GM11168 (cell line): ENCODE results near the gene SNRPN.
"Not testable (repeated sequence)": the region's sequence is repeated elsewhere in the genome, so short reads cannot be mapped to it uniquely, and the experiment has no call there.

Experiments used
- in situ Hi-C: fragments of 300-500 bp; cut with MboI; formaldehyde crosslinking; loops from one replicate; pipeline ENCODE4 v1.12.0; 2022; ENCODE audit warnings: low sequenced_read_pairs; ENCODE audit not compliant: unreplicated experiment

Gene SNRPN

GRCh38 chr15:24954783-24955530, at the start of gene SNRPN, which contains the start of gene SNURF:
TSS of gene SNRPN (plus strand) at chr15:24954987. CDS start at chr15:24974454, 19,467 bp downstream.
TSS of gene SNURF (plus strand) at chr15:24954987. CDS start at chr15:24955049, 62 bp downstream.
- in situ Hi-C loops: no loop called here

- in situ Hi-C loops: no loop called here
These were observed 38.3 kb upstream of the SNRPN start for GRCh38 chr15:24916305-24917009.

- in situ Hi-C loops: no loop called here
These were observed 37.4 kb upstream of the SNRPN start for GRCh38 chr15:24917431-24917830.

GRCh38 chr15:24919446-24919845, 35.3 kb upstream of the SNRPN start:
- in situ Hi-C loops: no loop called here

GRCh38 chr15:24922781-24923180, 32.0 kb upstream of the SNRPN start:
- in situ Hi-C loops: not testable (repeated sequence)

- in situ Hi-C loops: no loop called here
These were observed 30.6 kb upstream of the SNRPN start for GRCh38 chr15:24924153-24924552.

- in situ Hi-C loops: no loop called here
These were observed 30.2 kb upstream of the SNRPN start for GRCh38 chr15:24924621-24925020.

GRCh38 chr15:24931874-24932732, 22.7 kb upstream of the SNRPN start:
- in situ Hi-C loops: not testable (repeated sequence)

GRCh38 chr15:24933716-24934115, 21.1 kb upstream of the SNRPN start:
- in situ Hi-C loops: no loop called here

GRCh38 chr15:24938224-24938623, 16.6 kb upstream of the SNRPN start:
- in situ Hi-C loops: not testable (repeated sequence)

- in situ Hi-C loops: no loop called here
These were observed 14.6 kb upstream of the SNRPN start for GRCh38 chr15:24940236-24940635.

GRCh38 chr15:24943361-24943760, 11.4 kb upstream of the SNRPN start:
- in situ Hi-C loops: no loop called here

- in situ Hi-C loops: no loop called here
These were observed 9.8 kb upstream of the SNRPN start for GRCh38 chr15:24944954-24945353.

- in situ Hi-C loops: no loop called here
These were observed 9.1 kb upstream of the SNRPN start for GRCh38 chr15:24945711-24946110.

- in situ Hi-C loops: no loop called here
These were observed 6.3 kb upstream of the SNRPN start for GRCh38 chr15:24948495-24948894.

- in situ Hi-C loops: no loop called here
These were observed 739 bp downstream of the SNRPN start for GRCh38 chr15:24955531-24955921.

- in situ Hi-C loops: no loop called here
These were observed 1.5 kb downstream of the SNRPN start for GRCh38 chr15:24956111-24956838.

- in situ Hi-C loops: no loop called here
These were observed 2.9 kb downstream of the SNRPN start for GRCh38 chr15:24957691-24958090.

GRCh38 chr15:24961967-24962366, 7.2 kb downstream of the SNRPN start:
- in situ Hi-C loops: no loop called here

GRCh38 chr15:24962880-24963279, 8.1 kb downstream of the SNRPN start:
- in situ Hi-C loops: no loop called here
